ENCODE measurements around the gene SLC7A1. TPM values are rescaled to one million over a fixed set of nuclear protein-coding genes. Genes with fewer than 3 reads are reported as not detected.

The SLC7A1 gene
- total RNA-seq, 4 donors from 2014 or later = 87.5 to 127 (median 93.9) TPM

- TF ChIP-seq CTCF (IDR thresholded peaks at IDR 0.05) = no peak
- no peak for TF ChIP-seq POLR2A (IDR thresholded peaks at IDR 0.05)
- H3K4me3 ChIP-seq = no peak overlapping the region
- no peak for DNase-seq
- no peaks in the 10 kb centered on the region for H3K4me1 ChIP-seq
- H3K27ac ChIP-seq = no peak overlapping the region
- H3K27me3 ChIP-seq = peaks cover 0 to 51% (median 0%) of the 10 kb centered on the region in 4 donors
- no peaks in the 10 kb centered on the region for H3K36me3 ChIP-seq
- intact Hi-C loops (cut with DNase I) = no loop called here
- H3K9me3 ChIP-seq = no peaks in the 10 kb centered on the region
- WGBS, 2 donors = no CpG with 5 or more reads among the region's 15 CpGs
These were observed 112.3 kb downstream of the SLC7A1 start for GRCh38 chr13:29483211-29483610.

- no peaks in the 10 kb centered on the region for H3K9me3 ChIP-seq
- 69 to 81% methylated on average over 4 of the region's 4 CpGs for WGBS, 2 donors
These were observed 113.0 kb downstream of the SLC7A1 start for GRCh38 chr13:29482504-29482903.

GRCh38 chr13:29481603-29482002 lies 113.9 kb downstream of the SLC7A1 start:
- no peak overlapping the region for H3K27ac ChIP-seq
- intact Hi-C loops (cut with DNase I) = no loop called here
- TF ChIP-seq POLR2A (IDR thresholded peaks at IDR 0.05) = no peak
- no peak for TF ChIP-seq CTCF (IDR thresholded peaks at IDR 0.05)
- 88 to 89% methylated on average over 4 to 5 of the region's 5 CpGs for WGBS, 2 donors
- no peaks in the 10 kb centered on the region for H3K4me1 ChIP-seq
- H3K27me3 ChIP-seq = peaks cover 0 to 42% (median 0%) of the 10 kb centered on the region in 4 donors
- no peak for DNase-seq
- H3K4me3 ChIP-seq = no peak overlapping the region
- H3K36me3 ChIP-seq = no peaks in the 10 kb centered on the region
- no peaks in the 10 kb centered on the region for H3K9me3 ChIP-seq

More at GRCh38 chr13:29482504-29482903, 113.0 kb downstream of the SLC7A1 start:
- Histone ChIP-seq H3K36me3 (no peaks in the 10 kb centered on the region), H3K27ac (no peak overlapping the region), H3K4me1 (no peaks in the 10 kb centered on the region), H3K27me3 (peaks cover 0 to 44% (median 0%) of the 10 kb centered on the region in 4 donors), H3K4me3 (no peak overlapping the region)
- DNase-seq = no peak
- TF ChIP-seq CTCF (IDR thresholded peaks at IDR 0.05) = no peak
- intact Hi-C loops (cut with DNase I) = no loop called here

GRCh38 chr13:29480893-29481525 lies 114.5 kb downstream of the SLC7A1 start:
- TF ChIP-seq POLR2A (IDR thresholded peaks at IDR 0.05) = no peak
- no peak for TF ChIP-seq CTCF (IDR thresholded peaks at IDR 0.05)
- intact Hi-C loops (cut with DNase I) = no loop called here
- 69 to 80% methylated on average over 11 of the region's 11 CpGs for WGBS, 2 donors

GRCh38 chr13:29479716-29480492 lies 115.6 kb downstream of the SLC7A1 start:
- no peaks in the 10 kb centered on the region for H3K9me3 ChIP-seq
- H3K27me3 ChIP-seq = peaks cover 0 to 34% (median 0%) of the 10 kb centered on the region in 4 donors
- no peak overlapping the region for H3K4me3 ChIP-seq
- no peak overlapping the region for H3K27ac ChIP-seq
- no peak for DNase-seq
- WGBS, 2 donors = 67 to 81% methylated on average over 23 to 25 of the region's 25 CpGs
- no peaks in the 10 kb centered on the region for H3K4me1 ChIP-seq
- no peaks in the 10 kb centered on the region for H3K36me3 ChIP-seq
- TF ChIP-seq POLR2A (IDR thresholded peaks at IDR 0.05) (no peak), CTCF (IDR thresholded peaks at IDR 0.05) (no peak)
- intact Hi-C loops (cut with DNase I) = no loop called here

More at GRCh38 chr13:29480893-29481525, 114.5 kb downstream of the SLC7A1 start:
- H3K9me3 ChIP-seq = no peaks in the 10 kb centered on the region
- no peak for DNase-seq
- H3K27me3 ChIP-seq = peaks cover 0 to 38% (median 0%) of the 10 kb centered on the region in 4 donors
- no peaks in the 10 kb centered on the region for H3K4me1 ChIP-seq
- H3K4me3 ChIP-seq = no peak overlapping the region
- no peaks in the 10 kb centered on the region for H3K36me3 ChIP-seq
- H3K27ac ChIP-seq = no peak overlapping the region
